ENCODE results near the gene SMYD2. TPM values are rescaled to one million over a fixed set of nuclear protein-coding genes. Genes with fewer than 3 reads are reported as not detected.

SMYD2 gene
- total RNA-seq, 1 experiment from 2014 or later = 27.2 TPM

DNA sequence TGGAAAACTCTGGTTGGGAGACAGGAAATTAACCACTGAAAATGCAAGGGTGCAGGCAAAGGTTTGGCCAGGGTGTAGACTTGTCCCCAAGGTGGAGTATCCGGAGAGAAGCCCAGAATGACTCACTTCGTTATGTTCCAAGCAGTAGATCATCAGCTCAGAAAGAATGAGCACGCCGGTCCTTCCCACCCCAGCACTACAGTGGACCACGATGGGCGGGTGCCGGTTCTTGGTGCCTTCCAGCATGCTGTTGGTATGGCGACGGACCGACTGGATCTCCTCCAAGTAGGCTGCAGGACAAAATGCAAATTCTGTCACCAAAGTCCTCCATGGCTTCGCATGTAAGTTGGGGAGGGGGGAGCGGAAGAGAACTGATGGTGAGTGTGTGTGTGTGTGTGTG lies 83.4 kb downstream of the SMYD2 start:
- RAD21 ChIA-PET (ENCODE audit: low non-redundant PET in 1 of 2, low total read pairs in 2 of 2, uncharacterized antibody in 2 of 2, unreplicated experiment in 2 of 2) = no interaction called here
- intact Hi-C loops (cut with micrococcal nuclease) = no loop called here
- Histone ChIP-seq H3K4me3 (replicated peaks in 1 of 2; ENCODE audit: low read depth in 1 of 2, low read length in 2 of 2) (no peak overlapping the region), H3K27me3 (ENCODE audit: insufficient read depth, low read length) (no peaks in the 10 kb centered on the region), H3K79me2 (ENCODE audit: insufficient read depth, low read length) (no peaks in the 10 kb centered on the region), H3K4me1 (ENCODE audit: control insufficient read depth in 1 of 2, insufficient read depth in 2 of 2, low read length in 2 of 2) (no peaks in the 10 kb centered on the region), H3K9ac (ENCODE audit: low read length) (no peak overlapping the region), H3K27ac (ENCODE audit: low read depth, low read length) (no peak overlapping the region), H3K4me2 (ENCODE audit: low read length) (no peak overlapping the region), H3K36me3 (ENCODE audit: control insufficient read depth in 1 of 2, insufficient read depth in 2 of 2, low read length in 2 of 2) (peaks cover 7 to 10% of the 10 kb centered on the region in 2 experiments; a peak in 2 of 4 replicates), H4K20me1 (ENCODE audit: insufficient read depth) (0 out of 2 replicates have a peak, but pooled peaks cover 3% of the 10 kb centered on the region), H3K9me3 (ENCODE audit: control insufficient read depth in 1 of 2, insufficient read depth in 1 of 2, low read depth in 1 of 2, low read length in 2 of 2) (no peaks in the 10 kb centered on the region), H2AFZ (ENCODE audit: low read depth, low read length, poor library complexity, severe bottlenecking) (no peak overlapping the region), H3K9me2 (ENCODE audit: insufficient read depth) (no peaks in the 10 kb centered on the region)
- POLR2A ChIA-PET = no interaction called here
- CTCF ChIA-PET = no interaction called here
- DNase-seq (ENCODE audit: low read depth, low spot score) (no peak), ATAC-seq (no peak)
- TF ChIP-seq FOSL1 (IDR thresholded peaks at IDR 0.05; ENCODE audit: low read depth) (no peak), POLR2A (IDR thresholded peaks at IDR 0.05; ENCODE audit: borderline replicate concordance, extremely low read depth, insufficient read depth, insufficient read length) (no peak), TCF7L2 (IDR thresholded peaks at IDR 0.05; ENCODE audit: borderline replicate concordance, extremely low read depth, insufficient read depth, insufficient read length) (no peak), EGR1 (IDR thresholded peaks at IDR 0.05; ENCODE audit: low read depth) (no peak), ZFX (IDR thresholded peaks at IDR 0.05) (no peak), SIN3A (IDR thresholded peaks at IDR 0.05; ENCODE audit: low read depth) (no peak), ELF1 (IDR thresholded peaks at IDR 0.05; ENCODE audit: borderline replicate concordance, low read depth) (no peak), CBX3 (IDR thresholded peaks at IDR 0.05; ENCODE audit: low read depth) (no peak), SRF (IDR thresholded peaks at IDR 0.05; ENCODE audit: low read depth) (no peak), EZH2 (IDR thresholded peaks at IDR 0.05) (no peak), SP1 (IDR thresholded peaks at IDR 0.05; ENCODE audit: low read depth) (no peak)
- TF ChIP-seq, protein P1, sequence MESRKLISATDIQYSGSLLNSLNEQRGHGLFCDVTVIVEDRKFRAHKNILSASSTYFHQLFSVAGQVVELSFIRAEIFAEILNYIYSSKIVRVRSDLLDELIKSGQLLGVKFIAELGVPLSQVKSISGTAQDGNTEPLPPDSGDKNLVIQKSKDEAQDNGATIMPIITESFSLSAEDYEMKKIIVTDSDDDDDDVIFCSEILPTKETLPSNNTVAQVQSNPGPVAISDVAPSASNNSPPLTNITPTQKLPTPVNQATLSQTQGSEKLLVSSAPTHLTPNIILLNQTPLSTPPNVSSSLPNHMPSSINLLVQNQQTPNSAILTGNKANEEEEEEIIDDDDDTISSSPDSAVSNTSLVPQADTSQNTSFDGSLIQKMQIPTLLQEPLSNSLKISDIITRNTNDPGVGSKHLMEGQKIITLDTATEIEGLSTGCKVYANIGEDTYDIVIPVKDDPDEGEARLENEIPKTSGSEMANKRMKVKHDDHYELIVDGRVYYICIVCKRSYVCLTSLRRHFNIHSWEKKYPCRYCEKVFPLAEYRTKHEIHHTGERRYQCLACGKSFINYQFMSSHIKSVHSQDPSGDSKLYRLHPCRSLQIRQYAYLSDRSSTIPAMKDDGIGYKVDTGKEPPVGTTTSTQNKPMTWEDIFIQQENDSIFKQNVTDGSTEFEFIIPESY (IDR thresholded peaks at IDR 0.05; ENCODE audit: extremely low read depth, insufficient replicate concordance, low read length) = no peak
- TF ChIP-seq, protein P2, sequence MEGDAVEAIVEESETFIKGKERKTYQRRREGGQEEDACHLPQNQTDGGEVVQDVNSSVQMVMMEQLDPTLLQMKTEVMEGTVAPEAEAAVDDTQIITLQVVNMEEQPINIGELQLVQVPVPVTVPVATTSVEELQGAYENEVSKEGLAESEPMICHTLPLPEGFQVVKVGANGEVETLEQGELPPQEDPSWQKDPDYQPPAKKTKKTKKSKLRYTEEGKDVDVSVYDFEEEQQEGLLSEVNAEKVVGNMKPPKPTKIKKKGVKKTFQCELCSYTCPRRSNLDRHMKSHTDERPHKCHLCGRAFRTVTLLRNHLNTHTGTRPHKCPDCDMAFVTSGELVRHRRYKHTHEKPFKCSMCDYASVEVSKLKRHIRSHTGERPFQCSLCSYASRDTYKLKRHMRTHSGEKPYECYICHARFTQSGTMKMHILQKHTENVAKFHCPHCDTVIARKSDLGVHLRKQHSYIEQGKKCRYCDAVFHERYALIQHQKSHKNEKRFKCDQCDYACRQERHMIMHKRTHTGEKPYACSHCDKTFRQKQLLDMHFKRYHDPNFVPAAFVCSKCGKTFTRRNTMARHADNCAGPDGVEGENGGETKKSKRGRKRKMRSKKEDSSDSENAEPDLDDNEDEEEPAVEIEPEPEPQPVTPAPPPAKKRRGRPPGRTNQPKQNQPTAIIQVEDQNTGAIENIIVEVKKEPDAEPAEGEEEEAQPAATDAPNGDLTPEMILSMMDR (IDR thresholded peaks at IDR 0.05 in 2 of 3, conservative IDR thresholded peaks at IDR 0.05 in 1 of 3; ENCODE audit: borderline replicate concordance in 1 of 3, insufficient read depth in 1 of 3, low read depth in 2 of 3, low read length in 2 of 3) = no peak
- TF ChIP-seq, protein P3, sequence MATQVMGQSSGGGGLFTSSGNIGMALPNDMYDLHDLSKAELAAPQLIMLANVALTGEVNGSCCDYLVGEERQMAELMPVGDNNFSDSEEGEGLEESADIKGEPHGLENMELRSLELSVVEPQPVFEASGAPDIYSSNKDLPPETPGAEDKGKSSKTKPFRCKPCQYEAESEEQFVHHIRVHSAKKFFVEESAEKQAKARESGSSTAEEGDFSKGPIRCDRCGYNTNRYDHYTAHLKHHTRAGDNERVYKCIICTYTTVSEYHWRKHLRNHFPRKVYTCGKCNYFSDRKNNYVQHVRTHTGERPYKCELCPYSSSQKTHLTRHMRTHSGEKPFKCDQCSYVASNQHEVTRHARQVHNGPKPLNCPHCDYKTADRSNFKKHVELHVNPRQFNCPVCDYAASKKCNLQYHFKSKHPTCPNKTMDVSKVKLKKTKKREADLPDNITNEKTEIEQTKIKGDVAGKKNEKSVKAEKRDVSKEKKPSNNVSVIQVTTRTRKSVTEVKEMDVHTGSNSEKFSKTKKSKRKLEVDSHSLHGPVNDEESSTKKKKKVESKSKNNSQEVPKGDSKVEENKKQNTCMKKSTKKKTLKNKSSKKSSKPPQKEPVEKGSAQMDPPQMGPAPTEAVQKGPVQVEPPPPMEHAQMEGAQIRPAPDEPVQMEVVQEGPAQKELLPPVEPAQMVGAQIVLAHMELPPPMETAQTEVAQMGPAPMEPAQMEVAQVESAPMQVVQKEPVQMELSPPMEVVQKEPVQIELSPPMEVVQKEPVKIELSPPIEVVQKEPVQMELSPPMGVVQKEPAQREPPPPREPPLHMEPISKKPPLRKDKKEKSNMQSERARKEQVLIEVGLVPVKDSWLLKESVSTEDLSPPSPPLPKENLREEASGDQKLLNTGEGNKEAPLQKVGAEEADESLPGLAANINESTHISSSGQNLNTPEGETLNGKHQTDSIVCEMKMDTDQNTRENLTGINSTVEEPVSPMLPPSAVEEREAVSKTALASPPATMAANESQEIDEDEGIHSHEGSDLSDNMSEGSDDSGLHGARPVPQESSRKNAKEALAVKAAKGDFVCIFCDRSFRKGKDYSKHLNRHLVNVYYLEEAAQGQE (IDR thresholded peaks at IDR 0.05; ENCODE audit: low read depth) = no peak
- BruUV-seq (replicated peaks) = no TSS peak
